Lower leg skin (tissue), 4 donors: ENCODE measurements around the gene GPT2. TPM values are rescaled to one million over a fixed set of nuclear protein-coding genes. Genes with fewer than 3 reads are reported as not detected.

Source experiments
- DNase-seq, 2 donors: peaks; one replicate each; pipeline ENCODE4 v3.0.0-alpha.2; 2019; ENCODE audit warnings: low spot score in 2 of 2
- H3K4me3 ChIP-seq: fragments of 200-600 bp; sonication (generic); 2 replicates; pipeline ENCODE4 v1.5.1; 2017; ENCODE audit warnings: mild to moderate bottlenecking, low read depth; ENCODE audit not compliant: poor library complexity, severe bottlenecking
- CTCF ChIP-seq, 3 donors: fragments of 450-650 bp; IDR thresholded peaks; one replicate each; pipeline ENCODE4 v1.5.1; 2016; ENCODE audit warnings: antibody characterized with exemption in 3 of 3, mild to moderate bottlenecking in 3 of 3, moderate library complexity in 2 of 3
- POLR2A ChIP-seq, 2 donors: fragments of 450-650 bp; IDR thresholded peaks; one replicate each; pipeline ENCODE4 v1.6.1; 2016 to 2017; ENCODE audit warnings: antibody characterized with exemption in 2 of 2, mild to moderate bottlenecking in 1 of 2, moderate library complexity in 1 of 2
- WGBS, 2 donors: methylation state at CpG; one replicate each; pipeline ENCODE4 v1.1.5; 2018; 5-methylcytosine and 5-hydroxymethylcytosine counted together
- intact Hi-C: fragments of 100-400 bp; cut with DNase I; formaldehyde crosslinking; loops from one replicate; pipeline ENCODE4 v1.15.0; 2023; ENCODE audit warnings: low total_unique reads
- total RNA-seq, 4 donors: library from RNA; depleted of rRNA; stranded (reverse); fragments of >200 nt; gene quantifications; one replicate each; pipeline ENCODE4 v1.1.0, GENCODE V29; 2016

Gene GPT2
- total RNA-seq, 4 donors from 2014 or later: 69.8 to 106 (median 83.1) TPM

- DNase-seq: peak in 1 of 2 donors; percentile 31
- no peak overlapping the region for H3K4me3 ChIP-seq
- WGBS, 2 donors: 67 to 79% methylated on average over 3 of the region's 3 CpGs
- TF ChIP-seq CTCF (IDR thresholded peaks at IDR 0.05) (no peak), POLR2A (IDR thresholded peaks at IDR 0.05) (no peak)
- intact Hi-C loops: no loop called here
These were observed 32.0 kb upstream of the GPT2 start for GRCh38 chr16:46852130-46852529.

DNA sequence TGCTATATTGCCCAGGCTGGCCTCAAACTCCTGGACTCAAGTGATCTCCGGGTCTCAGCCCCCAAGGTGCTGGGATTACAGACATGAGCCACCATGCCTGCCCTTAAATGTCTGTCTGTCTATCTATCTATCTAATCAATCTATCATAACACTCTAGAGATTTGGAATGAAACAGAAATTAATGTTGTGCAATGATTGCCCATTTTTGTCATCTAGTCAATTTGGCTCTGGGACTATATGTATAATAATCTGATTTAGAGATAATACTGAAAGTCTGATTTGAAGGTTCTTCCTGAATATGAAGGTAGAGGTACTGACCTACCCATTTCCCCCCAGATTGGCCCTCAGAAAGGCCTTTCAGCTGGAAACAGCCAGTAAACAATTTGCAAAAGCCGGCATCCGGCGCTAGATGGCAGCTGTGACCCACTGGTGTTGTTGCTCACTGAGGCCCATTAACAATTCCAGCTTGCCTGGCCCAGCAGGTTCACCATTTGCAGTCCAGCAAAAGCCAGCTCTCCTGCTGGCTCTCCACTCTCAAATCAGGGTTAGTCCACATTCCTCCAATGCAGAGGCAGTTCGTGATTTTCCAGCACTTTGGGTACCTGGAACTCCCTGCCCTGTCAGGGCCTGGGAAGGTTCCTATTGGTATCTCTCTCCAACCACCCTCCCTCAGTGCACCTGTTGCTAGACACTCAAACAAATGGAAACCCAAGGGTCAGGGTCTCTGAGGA, 30.3 kb upstream of the GPT2 start:
- WGBS, 2 donors: 21 to 24% methylated on average over 5 of the region's 5 CpGs
- H3K4me3 ChIP-seq: no peak overlapping the region
- DNase-seq: peak; percentile 62 to 90
- TF ChIP-seq CTCF (IDR thresholded peaks at IDR 0.05) (no peak), POLR2A (IDR thresholded peaks at IDR 0.05) (no peak)
- intact Hi-C loops: no loop called here

DNA sequence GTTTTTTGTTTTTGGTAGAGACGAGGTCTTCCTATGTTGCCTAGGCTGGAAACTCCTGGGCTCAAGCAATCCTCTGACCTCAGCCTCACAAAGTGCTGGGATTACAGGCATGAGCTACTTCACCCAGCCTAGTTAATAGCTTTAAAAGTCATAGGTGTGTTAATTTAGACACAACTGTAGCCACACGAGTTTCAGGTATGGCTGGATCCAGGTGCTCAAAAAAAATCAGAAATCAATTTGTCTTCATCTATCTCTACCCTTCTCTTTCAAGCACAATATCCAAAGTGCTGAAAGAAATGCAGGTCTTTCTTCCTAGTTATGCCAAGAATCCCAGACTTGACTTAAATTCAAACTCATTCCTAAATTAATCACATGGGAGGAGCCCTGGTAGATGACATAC, 29.3 kb upstream of the GPT2 start:
- WGBS, 2 donors: 84 to 92% methylated on average over 2 of the region's 2 CpGs
- no peak overlapping the region for H3K4me3 ChIP-seq
- intact Hi-C loops: loop anchor here (5.0 kb wide), 1 partner anchor 52 kb away; no protein-coding TSS in a partner anchor
- DNase-seq: no peak
- TF ChIP-seq CTCF (IDR thresholded peaks at IDR 0.05) (no peak), POLR2A (IDR thresholded peaks at IDR 0.05) (no peak)

- no peak overlapping the region for H3K4me3 ChIP-seq
- intact Hi-C loops: loop anchor here (5.0 kb wide), 1 partner anchor 52 kb away; no protein-coding TSS in a partner anchor
- WGBS, 2 donors: 86 to 90% methylated on average over 4 of the region's 4 CpGs
- TF ChIP-seq CTCF (IDR thresholded peaks at IDR 0.05) (no peak), POLR2A (IDR thresholded peaks at IDR 0.05) (no peak)
- no peak for DNase-seq
These were observed 28.8 kb upstream of the GPT2 start for GRCh38 chr16:46855389-46855788.

- TF ChIP-seq POLR2A (IDR thresholded peaks at IDR 0.05): no peak
- no peak for TF ChIP-seq CTCF (IDR thresholded peaks at IDR 0.05)
- 21 to 31% methylated on average over 6 of the region's 6 CpGs for WGBS, 2 donors
- no peak overlapping the region for H3K4me3 ChIP-seq
- intact Hi-C loops: loop anchor here (5.0 kb wide), 1 partner anchor 50 kb away; no protein-coding TSS in a partner anchor
- no peak for DNase-seq
These were observed 26.7 kb upstream of the GPT2 start for GRCh38 chr16:46857368-46857945.
